Smooth muscle cell (in vitro differentiated cells): ENCODE results near the gene DLG3. TPM values are rescaled to one million over a fixed set of nuclear protein-coding genes. Genes with fewer than 3 reads are reported as not detected.

Experiments used
- DNase-seq: peaks from one replicate; lab custom pipeline; 2025; ENCODE audit not compliant: unreplicated experiment; lab: John Stamatoyannopoulos, UW
- H2AFZ ChIP-seq: fragments of 200-600 bp; sonication (generic); 2 replicates; pipeline ENCODE4 v1.6.0; 2016; ENCODE audit warnings: antibody characterized with exemption, low read depth, mild to moderate bottlenecking
- H3F3A ChIP-seq: fragments of 200-600 bp; sonication (generic); 2 replicates; pipeline ENCODE4 v1.6.0; 2017; ENCODE audit warnings: antibody characterized with exemption, low read depth
- H3K27ac ChIP-seq: fragments of 200-600 bp; sonication (generic); 2 replicates; pipeline ENCODE4 v1.5.1; 2016; ENCODE audit warnings: low read depth, mild to moderate bottlenecking
- H3K27me3 ChIP-seq: fragments of 200-600 bp; sonication (generic); 2 replicates; pipeline ENCODE4 v1.6.1; 2016; ENCODE audit warnings: low read depth, mild to moderate bottlenecking
- H3K36me3 ChIP-seq: fragments of 200-600 bp; sonication (generic); 2 replicates; pipeline ENCODE4 v1.5.1; 2016; ENCODE audit warnings: low read depth
- H3K4me1 ChIP-seq: fragments of 200-600 bp; sonication (generic); 2 replicates; pipeline ENCODE4 v1.5.1; 2016; ENCODE audit warnings: low read depth
- H3K4me2 ChIP-seq: fragments of 200-600 bp; sonication (generic); 2 replicates; pipeline ENCODE4 v1.6.0; 2016; ENCODE audit warnings: mild to moderate bottlenecking
- H3K4me3 ChIP-seq: fragments of 200-600 bp; sonication (generic); 2 replicates; pipeline ENCODE4 v1.5.1; 2016; ENCODE audit warnings: mild to moderate bottlenecking
- H3K79me2 ChIP-seq: fragments of 200-600 bp; sonication (generic); 2 replicates; pipeline ENCODE4 v1.6.0; 2016; ENCODE audit warnings: low read depth, mild to moderate bottlenecking
- H3K9ac ChIP-seq: fragments of 200-600 bp; sonication (generic); 2 replicates; pipeline ENCODE4 v1.6.0; 2016; ENCODE audit warnings: low read depth
- H3K9me3 ChIP-seq: fragments of 200-600 bp; sonication (generic); replicated peaks from 2 replicates; pipeline ENCODE4 v1.5.1; 2016; ENCODE audit warnings: low read depth
- H4K20me1 ChIP-seq: fragments of 200-600 bp; sonication (generic); 2 replicates; pipeline ENCODE4 v1.6.0; 2016; ENCODE audit warnings: low read depth
- CTCF ChIP-seq: fragments of 200-600 bp; sonication (generic); IDR thresholded peaks from 2 replicates; pipeline ENCODE4 v1.5.1; 2017; ENCODE audit warnings: borderline replicate concordance, mild to moderate bottlenecking, antibody characterized with exemption; ENCODE audit not compliant: insufficient read depth, poor library complexity, severe bottlenecking
- WGBS: methylation state at CpG from one replicate; pipeline ENCODE4 v1.1.7; 2016; ENCODE audit warnings: low lambda C conversion rate; 5-methylcytosine and 5-hydroxymethylcytosine counted together
- polyA plus RNA-seq: library from polyadenylated mRNA; unstranded; fragments of >200 nt; fragmentation: Nextera tagmentation; extraction: Ambion mirVana; gene quantifications from 2 replicates; pipeline ENCODE4 v1.2.1, GENCODE V29; 2016
- total RNA-seq: library from RNA; depleted of rRNA; stranded (reverse); fragments of >200 nt; gene quantifications from 2 replicates; pipeline ENCODE4 v1.2.3, GENCODE V29; 2014

The DLG3 gene
- total and polyA plus RNA-seq, 2 experiments from 2014 or later = 14.5 to 39.6 TPM

- no peak overlapping the region for H3K4me3 ChIP-seq
- WGBS = 53% methylated on average over 7 of the region's 7 CpGs
- no peak overlapping the region for H3K27ac ChIP-seq
- H3K9ac ChIP-seq = no peak overlapping the region
- no peak for TF ChIP-seq CTCF
- no peaks in the 10 kb centered on the region for H3K36me3 ChIP-seq
- no peaks in the 10 kb centered on the region for H3K27me3 ChIP-seq
- H4K20me1 ChIP-seq = no peaks in the 10 kb centered on the region
- no peaks in the 10 kb centered on the region for H3K4me1 ChIP-seq
- no peaks in the 10 kb centered on the region for H3F3A ChIP-seq
- no peak overlapping the region for H3K4me2 ChIP-seq
- no peaks in the 10 kb centered on the region for H3K79me2 ChIP-seq
- no peak overlapping the region for H2AFZ ChIP-seq
- no peak for DNase-seq
- no peaks in the 10 kb centered on the region for H3K9me3 ChIP-seq
Measured at GRCh38 chrX:70552130-70552704, 107.6 kb downstream of the DLG3 start.

- Histone ChIP-seq H3K4me2 (no peak overlapping the region), H3K4me1 (no peaks in the 10 kb centered on the region), H3K9ac (no peak overlapping the region), H3K36me3 (no peaks in the 10 kb centered on the region), H3K4me3 (no peak overlapping the region), H3F3A (no peaks in the 10 kb centered on the region), H4K20me1 (no peaks in the 10 kb centered on the region), H3K9me3 (no peaks in the 10 kb centered on the region), H3K27me3 (no peaks in the 10 kb centered on the region), H3K27ac (no peak overlapping the region), H3K79me2 (no peaks in the 10 kb centered on the region), H2AFZ (no peak overlapping the region)
- 75% methylated on average over 1 of the region's 1 CpG for WGBS
- no peak for TF ChIP-seq CTCF
- DNase-seq = no peak
Measured at GRCh38 chrX:70553516-70553915, 108.9 kb downstream of the DLG3 start.

GRCh38 chrX:70554081-70554480, 109.4 kb downstream of the DLG3 start:
- no peaks in the 10 kb centered on the region for H3K9me3 ChIP-seq
- H3K27me3 ChIP-seq = no peaks in the 10 kb centered on the region
- no peaks in the 10 kb centered on the region for H3F3A ChIP-seq
- no peak overlapping the region for H3K4me3 ChIP-seq
- H3K9ac ChIP-seq = no peak overlapping the region
- DNase-seq = no peak
- no peaks in the 10 kb centered on the region for H3K4me1 ChIP-seq
- no peak for TF ChIP-seq CTCF
- H3K79me2 ChIP-seq = no peaks in the 10 kb centered on the region
- H3K4me2 ChIP-seq = no peak overlapping the region
- H2AFZ ChIP-seq = no peak overlapping the region
- no peak overlapping the region for H3K27ac ChIP-seq
- 16% methylated on average over 2 of the region's 2 CpGs for WGBS
- H3K36me3 ChIP-seq = no peaks in the 10 kb centered on the region
- no peaks in the 10 kb centered on the region for H4K20me1 ChIP-seq

- no peak for TF ChIP-seq CTCF
- H3K4me2 ChIP-seq = no peak overlapping the region
- H3K9me3 ChIP-seq = no peaks in the 10 kb centered on the region
- no peaks in the 10 kb centered on the region for H3K79me2 ChIP-seq
- no peaks in the 10 kb centered on the region for H3K4me1 ChIP-seq
- H3K36me3 ChIP-seq = no peaks in the 10 kb centered on the region
- no peak overlapping the region for H2AFZ ChIP-seq
- no peaks in the 10 kb centered on the region for H3F3A ChIP-seq
- no peak overlapping the region for H3K9ac ChIP-seq
- H3K27ac ChIP-seq = no peak overlapping the region
- no peak for DNase-seq
- H4K20me1 ChIP-seq = no peaks in the 10 kb centered on the region
- H3K27me3 ChIP-seq = no peaks in the 10 kb centered on the region
- no peak overlapping the region for H3K4me3 ChIP-seq
- 58% methylated on average over 2 of the region's 2 CpGs for WGBS
Measured at GRCh38 chrX:70554523-70554922, 109.9 kb downstream of the DLG3 start.
